CD14-positive monocyte (primary cell): ENCODE results near the gene DPH7. TPM values are rescaled to one million over a fixed set of nuclear protein-coding genes. Genes with fewer than 3 reads are reported as not detected.
"Not testable (repeated sequence)": the region's sequence is repeated elsewhere in the genome, so short reads cannot be mapped to it uniquely, and the experiment has no call there.

ENCODE experiments used
- DNase-seq, 3 donors: peaks; one replicate each; pipeline ENCODE4 v3.0.0-alpha.2; 2011 to 2022
- H2AFZ ChIP-seq: 2 replicates; pipeline ENCODE4 v1.6.0; 2012; ENCODE audit warnings: mild to moderate bottlenecking, low read depth, low read length, inconsistent platforms; ENCODE audit not compliant: insufficient read depth, poor library complexity, severe bottlenecking
- H3K27ac ChIP-seq, 2 donors: 1 replicate in 1 of 2; 2 replicates in 1 of 2; pipeline ENCODE4 v1.5.1; 2012 to 2013; ENCODE audit warnings: low read length in 2 of 2, control low read depth in 1 of 2, inconsistent platforms in 1 of 2, low read depth in 1 of 2, mild to moderate bottlenecking in 1 of 2
- H3K27me3 ChIP-seq, 2 donors: one replicate each; pipeline versions ENCODE4 v1.6.0 to v1.6.1; 2011 to 2013; ENCODE audit warnings: low read length in 2 of 2; ENCODE audit not compliant: control insufficient read depth in 2 of 2, insufficient read depth in 2 of 2
- H3K36me3 ChIP-seq, 2 donors: replicated peaks in 1 of 2; 1 replicate in 1 of 2; 2 replicates in 1 of 2; pipeline versions ENCODE4 v1.5.1 to v1.6.1; 2012 to 2013; ENCODE audit warnings: low read length in 2 of 2, control low read depth in 1 of 2, inconsistent platforms in 1 of 2, mild to moderate bottlenecking in 1 of 2; ENCODE audit not compliant: insufficient read depth in 2 of 2, control insufficient read depth in 1 of 2
- H3K4me1 ChIP-seq, 2 donors: 1 replicate in 1 of 2; 2 replicates in 1 of 2; pipeline versions ENCODE4 v1.5.1 to v1.6.1; 2012 to 2013; ENCODE audit warnings: low read length in 2 of 2, control low read depth in 1 of 2, inconsistent platforms in 1 of 2, mild to moderate bottlenecking in 1 of 2, moderate library complexity in 1 of 2; ENCODE audit not compliant: insufficient read depth in 2 of 2, control insufficient read depth in 1 of 2
- H3K4me2 ChIP-seq: replicated peaks from 2 replicates; pipeline ENCODE3; 2012; ENCODE audit warnings: low read length, moderate library complexity, mild to moderate bottlenecking; ENCODE audit not compliant: poor library complexity, severe bottlenecking; ENCODE audit errors: extremely low read depth
- H3K4me3 ChIP-seq, 3 experiments: fragments of 200-600 bp in 1 of 3; sonication (generic) in 1 of 3; replicated peaks in 1 of 3; 1 replicate in 2 of 3; 2 replicates in 1 of 3; pipeline ENCODE4 v1.5.1; 2011 to 2013; ENCODE audit warnings: low read length in 3 of 3, mild to moderate bottlenecking in 3 of 3, control low read depth in 2 of 3, low read depth in 2 of 3, inconsistent platforms in 1 of 3, moderate library complexity in 1 of 3
- H3K79me2 ChIP-seq: 2 replicates; pipeline ENCODE4 v1.6.0; 2012; ENCODE audit warnings: mild to moderate bottlenecking, control low read depth, inconsistent platforms, low read length, moderate library complexity; ENCODE audit not compliant: insufficient read depth
- H3K9ac ChIP-seq: 2 replicates; pipeline ENCODE4 v1.6.0; 2017; ENCODE audit warnings: low read length, mild to moderate bottlenecking; ENCODE audit not compliant: insufficient read depth, poor library complexity, severe bottlenecking
- H3K9me3 ChIP-seq, 2 donors: replicated peaks in 1 of 2; 1 replicate in 1 of 2; 2 replicates in 1 of 2; pipeline versions ENCODE4 v1.5.1 to v1.6.1; 2012 to 2013; ENCODE audit warnings: low read length in 2 of 2, control low read depth in 1 of 2; ENCODE audit not compliant: control insufficient read depth in 1 of 2, insufficient read depth in 1 of 2
- H4K20me1 ChIP-seq: 2 replicates; pipeline ENCODE4 v1.6.0; 2012; ENCODE audit warnings: mild to moderate bottlenecking, low read length, control low read depth, moderate library complexity; ENCODE audit not compliant: insufficient read depth
- H3K27ac Mint-ChIP-seq, 7 donors: one replicate each; pipeline ENCODE4 v1.8.0; 2020; ENCODE audit warnings: mild to moderate bottlenecking in 7 of 7, mixed read lengths in 7 of 7, moderate library complexity in 6 of 7, inconsistent platforms in 2 of 7
- H3K27me3 Mint-ChIP-seq, 3 donors: one replicate each; pipeline ENCODE4 v1.8.0; 2021 to 2022; ENCODE audit warnings: low read depth in 3 of 3, mild to moderate bottlenecking in 3 of 3, mixed read lengths in 3 of 3, moderate library complexity in 3 of 3, inconsistent platforms in 1 of 3
- H3K36me3 Mint-ChIP-seq, 2 donors: one replicate each; pipeline ENCODE4 v1.8.0; 2020; ENCODE audit warnings: mixed read lengths in 2 of 2, inconsistent platforms in 1 of 2, mild to moderate bottlenecking in 1 of 2
- H3K4me1 Mint-ChIP-seq: one replicate; pipeline ENCODE4 v1.8.0; 2020; ENCODE audit warnings: mild to moderate bottlenecking, mixed read lengths
- H3K4me3 Mint-ChIP-seq, 2 donors: one replicate each; pipeline ENCODE4 v1.8.0; 2020; ENCODE audit warnings: mild to moderate bottlenecking in 2 of 2, mixed read lengths in 2 of 2, moderate library complexity in 1 of 2
- H3K9me3 Mint-ChIP-seq, 7 donors: one replicate each; pipeline ENCODE4 v1.8.0; 2020 to 2022; ENCODE audit warnings: mixed read lengths in 7 of 7, mild to moderate bottlenecking in 6 of 7, moderate library complexity in 6 of 7, inconsistent platforms in 2 of 7
- WGBS: methylation state at CpG from one replicate; pipeline ENCODE4 v1.1.5; 2013; ENCODE audit warnings: missing lambda C conversion rate; ENCODE audit not compliant: insufficient coverage; 5-methylcytosine and 5-hydroxymethylcytosine counted together
- intact Hi-C, 2 donors: fragments of 100-400 bp; cut with micrococcal nuclease; formaldehyde crosslinking; loops; one replicate each; pipeline versions ENCODE4 v1.15.0 to v1.15.1; 2023
- polyA plus RNA-seq, 3 donors: library from polyadenylated mRNA; depleted of rRNA in 1 of 3; unstranded in 2 of 3; stranded (reverse) in 1 of 3; fragments of 300-500 nt in 2 of 3; fragments of >200 nt in 1 of 3; fragmentation: Illumina TruSeq in 2 of 3; gene quantifications; 1 replicate in 2 of 3; 2 replicates in 1 of 3; pipeline ENCODE4 v1.2.3, GENCODE V29; 2012 to 2021
- TF ChIP-seq, protein P1 (sequence below): fragments of 200-600 bp; IDR thresholded peaks from one replicate; pipeline ENCODE4 v1.8.0; 2022; ENCODE audit warnings: antibody characterized with exemption, mild to moderate bottlenecking

DPH7 gene
- polyA plus RNA-seq, 3 donors = 13.1 to 45.6 (median 14.2) TPM

DNA sequence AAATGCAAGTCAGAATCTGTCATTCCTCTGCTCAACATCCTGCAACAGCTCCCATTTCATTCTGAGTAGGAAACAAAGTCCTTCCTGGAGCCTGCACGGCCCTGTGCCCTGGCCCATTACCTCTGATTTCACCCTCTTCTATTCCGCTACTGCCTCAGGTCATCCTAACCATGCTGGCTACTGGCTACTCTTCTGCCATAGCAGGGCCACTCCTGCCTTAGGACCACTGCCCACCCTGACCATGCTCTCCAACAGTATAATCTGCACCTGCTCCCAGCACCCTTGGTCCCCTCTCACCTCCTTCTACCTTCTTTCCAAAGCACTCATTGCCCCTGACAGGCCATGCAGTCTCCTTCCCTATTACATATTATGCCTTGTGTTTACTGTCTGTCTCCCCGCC lies 8.2 kb downstream of the DPH7 start:
- Mint-ChIP-seq H3K27ac (no peak overlapping the region), H3K4me1 (peaks cover 3% of the 10 kb centered on the region), H3K27me3 (peaks cover 0 to 5% (median 0%) of the 10 kb centered on the region in 3 donors), H3K9me3 (peaks cover 3 to 9% (median 5%) of the 10 kb centered on the region in 7 donors), H3K4me3 (no peak overlapping the region), H3K36me3 (peaks cover 42 to 50% of the 10 kb centered on the region in 2 donors)
- TF ChIP-seq, protein P1, sequence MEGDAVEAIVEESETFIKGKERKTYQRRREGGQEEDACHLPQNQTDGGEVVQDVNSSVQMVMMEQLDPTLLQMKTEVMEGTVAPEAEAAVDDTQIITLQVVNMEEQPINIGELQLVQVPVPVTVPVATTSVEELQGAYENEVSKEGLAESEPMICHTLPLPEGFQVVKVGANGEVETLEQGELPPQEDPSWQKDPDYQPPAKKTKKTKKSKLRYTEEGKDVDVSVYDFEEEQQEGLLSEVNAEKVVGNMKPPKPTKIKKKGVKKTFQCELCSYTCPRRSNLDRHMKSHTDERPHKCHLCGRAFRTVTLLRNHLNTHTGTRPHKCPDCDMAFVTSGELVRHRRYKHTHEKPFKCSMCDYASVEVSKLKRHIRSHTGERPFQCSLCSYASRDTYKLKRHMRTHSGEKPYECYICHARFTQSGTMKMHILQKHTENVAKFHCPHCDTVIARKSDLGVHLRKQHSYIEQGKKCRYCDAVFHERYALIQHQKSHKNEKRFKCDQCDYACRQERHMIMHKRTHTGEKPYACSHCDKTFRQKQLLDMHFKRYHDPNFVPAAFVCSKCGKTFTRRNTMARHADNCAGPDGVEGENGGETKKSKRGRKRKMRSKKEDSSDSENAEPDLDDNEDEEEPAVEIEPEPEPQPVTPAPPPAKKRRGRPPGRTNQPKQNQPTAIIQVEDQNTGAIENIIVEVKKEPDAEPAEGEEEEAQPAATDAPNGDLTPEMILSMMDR = no peak
- H2AFZ ChIP-seq = no peak overlapping the region
- no peak overlapping the region for H3K9ac ChIP-seq
- peaks cover 4% of the 10 kb centered on the region for H3K79me2 ChIP-seq
- WGBS = 94% methylated on average over 3 of the region's 3 CpGs
- H4K20me1 ChIP-seq = peaks cover 24% of the 10 kb centered on the region
- H3K4me3 ChIP-seq = no peak overlapping the region
- H3K27me3 ChIP-seq = no peaks in the 10 kb centered on the region
- no peak for DNase-seq
- no peaks in the 10 kb centered on the region for H3K4me1 ChIP-seq
- peaks cover 7 to 8% of the 10 kb centered on the region in 2 donors for H3K9me3 ChIP-seq
- no peak overlapping the region for H3K27ac ChIP-seq
- H3K4me2 ChIP-seq = no peak overlapping the region
- intact Hi-C loops = loop anchor here in 1 of 2 donors (10.0 kb wide), 1 partner anchor 124 kb away; no protein-coding TSS in a partner anchor
- peaks cover 28 to 34% of the 10 kb centered on the region in 2 donors for H3K36me3 ChIP-seq

DNA sequence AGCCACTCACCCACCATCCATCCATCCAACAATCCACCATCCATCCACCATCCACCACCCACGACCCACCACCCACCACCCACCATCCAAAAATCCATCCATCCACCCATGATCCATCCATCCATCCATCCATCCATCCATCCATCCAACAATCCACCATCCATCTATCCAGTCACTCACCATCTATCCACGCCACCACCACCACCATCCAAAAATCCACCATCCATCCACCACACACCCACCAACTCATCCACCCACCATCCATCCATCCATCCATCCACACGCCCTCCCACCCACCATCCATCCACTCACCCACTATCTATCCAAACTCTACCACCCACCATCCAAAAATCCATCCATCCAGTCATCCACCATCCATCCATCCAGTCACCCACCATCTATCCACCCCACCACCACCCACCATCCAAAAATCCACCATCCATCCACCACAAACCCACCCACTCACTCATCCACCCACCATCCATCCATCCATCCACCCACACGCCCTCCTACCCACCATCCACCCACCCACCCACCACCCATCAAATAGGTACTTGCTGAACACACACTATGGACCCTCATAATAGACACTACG lies 9.0 kb downstream of the DPH7 start:
- peaks cover 20 to 27% of the 10 kb centered on the region in 2 donors for H3K36me3 ChIP-seq
- H4K20me1 ChIP-seq = peaks cover 17% of the 10 kb centered on the region
- H3K27ac ChIP-seq = no peak overlapping the region
- no peaks in the 10 kb centered on the region for H3K4me1 ChIP-seq
- no peak for DNase-seq
- Mint-ChIP-seq H3K36me3 (peaks cover 34 to 43% of the 10 kb centered on the region in 2 donors), H3K4me1 (no peaks in the 10 kb centered on the region), H3K9me3 (peaks cover 6 to 14% (median 8%) of the 10 kb centered on the region in 7 donors), H3K27ac (no peak overlapping the region), H3K27me3 (peaks cover 0 to 7% (median 0%) of the 10 kb centered on the region in 3 donors), H3K4me3 (peak overlapping the region in 1 of 2 donors; percentile 26)
- H3K4me2 ChIP-seq = no peak overlapping the region
- H3K9ac ChIP-seq = no peak overlapping the region
- no peaks in the 10 kb centered on the region for H3K79me2 ChIP-seq
- H3K4me3 ChIP-seq = no peak overlapping the region
- 96% methylated on average over 5 of the region's 5 CpGs for WGBS
- no peak overlapping the region for H2AFZ ChIP-seq
- no peaks in the 10 kb centered on the region for H3K27me3 ChIP-seq
- peaks cover 7 to 14% of the 10 kb centered on the region in 2 donors for H3K9me3 ChIP-seq
- TF ChIP-seq, protein P1 = no peak
- intact Hi-C loops = loop anchor here in 1 of 2 donors (10.0 kb wide), 1 partner anchor 125 kb away; no protein-coding TSS in a partner anchor

DNA sequence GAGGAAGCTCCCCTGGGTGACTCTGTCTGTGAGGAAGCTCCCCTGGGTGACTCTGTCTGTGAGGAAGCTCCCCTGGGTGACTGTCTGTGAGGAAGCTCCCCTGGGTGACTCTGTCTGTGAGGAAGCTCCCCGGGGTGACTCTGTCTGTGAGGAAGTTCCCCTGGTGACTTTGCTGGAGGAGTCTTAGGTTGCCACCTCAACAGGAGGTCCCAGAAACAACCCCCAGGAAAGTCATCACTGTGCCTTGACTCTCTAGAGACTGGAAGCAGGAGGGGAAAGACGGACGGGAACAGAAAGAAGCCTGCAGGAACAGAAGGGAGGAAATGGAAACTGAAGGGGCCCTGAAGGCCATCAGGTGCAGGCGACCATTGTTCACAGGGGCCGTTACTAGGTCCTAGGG lies 10.3 kb downstream of the DPH7 start:
- peak in 1 of 3 donors; percentile 55 for DNase-seq
- H3K4me1 Mint-ChIP-seq, H3K9ac ChIP-seq, H3K27me3 ChIP-seq, intact Hi-C loops, H3K4me1 ChIP-seq, H2AFZ ChIP-seq, H3K4me3 ChIP-seq, H3K4me2 ChIP-seq, H3K4me3 Mint-ChIP-seq, H3K79me2 ChIP-seq: not testable (repeated sequence)
- peaks cover 7 to 18% of the 10 kb centered on the region in 2 donors for H3K9me3 ChIP-seq
- peaks cover 0 to 12% (median 2%) of the 10 kb centered on the region in 3 donors for H3K27me3 Mint-ChIP-seq
- peaks cover 9 to 20% (median 15%) of the 10 kb centered on the region in 7 donors for H3K9me3 Mint-ChIP-seq
- peaks cover 36 to 44% of the 10 kb centered on the region in 2 donors for H3K36me3 Mint-ChIP-seq
- peaks cover 22 to 29% of the 10 kb centered on the region in 2 donors for H3K36me3 ChIP-seq
- peak overlapping the region in 5 of 7 donors; percentile 25 to 85 (median 64) for H3K27ac Mint-ChIP-seq
- WGBS = 88% methylated on average over 4 of the region's 5 CpGs
- H4K20me1 ChIP-seq = peaks cover 28% of the 10 kb centered on the region
- peak overlapping the region in 1 of 2 donors; percentile 45 for H3K27ac ChIP-seq
